Measurements from ENCODE around the gene SLC16A13. TPM values are rescaled to one million over a fixed set of nuclear protein-coding genes. Genes with fewer than 3 reads are reported as not detected.

Gene SLC16A13
- total and polyA plus RNA-seq, 2 of the 8 experiments (the other 6 are each of a cell fraction or from before 2014, with no cell fraction given), result 5.4 to 5.8 TPM

- no peak for TF ChIP-seq CHD7 (IDR thresholded peaks at IDR 0.05; ENCODE audit: insufficient replicate concordance, low read length)
- no peak for TF ChIP-seq SIX5 (IDR thresholded peaks at IDR 0.05; ENCODE audit: low read depth, low read length)
- TF ChIP-seq SIRT6 (IDR thresholded peaks at IDR 0.05; ENCODE audit: low read length), result no peak
- TF ChIP-seq CREB1 (IDR thresholded peaks at IDR 0.05), result no peak
- no peak for TF ChIP-seq SP1 (IDR thresholded peaks at IDR 0.05; ENCODE audit: low read depth, low read length)
- TF ChIP-seq SRF (IDR thresholded peaks at IDR 0.05; ENCODE audit: low read depth, low read length), result no peak
Measured at GRCh38 chr17:7017827-7018200, 18.0 kb upstream of the SLC16A13 start (continued).

Data from H1 (cell line).